Ascending aorta (tissue), 2 donors: ENCODE measurements around the gene DHRS3. TPM values are rescaled to one million over a fixed set of nuclear protein-coding genes. Genes with fewer than 3 reads are reported as not detected.

Source experiments
- DNase-seq, 2 donors: peaks; one replicate each; pipeline ENCODE4 v3.0.0-alpha.2; 2019; ENCODE audit warnings: low spot score in 2 of 2
- H3K27ac ChIP-seq, 2 donors: fragments of 200-600 bp; sonication (generic); one replicate each; pipeline ENCODE4 v1.5.1; 2016 to 2017; ENCODE audit warnings: mild to moderate bottlenecking in 1 of 2
- H3K27me3 ChIP-seq: fragments of 200-600 bp; sonication (generic); one replicate; pipeline ENCODE4 v1.5.1; 2017
- H3K36me3 ChIP-seq, 2 donors: fragments of 200-600 bp; sonication (generic); one replicate each; pipeline ENCODE4 v1.5.1; 2016
- H3K4me1 ChIP-seq, 2 donors: fragments of 200-600 bp; sonication (generic); one replicate each; pipeline ENCODE4 v1.5.1; 2016 to 2017; ENCODE audit warnings: mild to moderate bottlenecking in 1 of 2
- H3K4me3 ChIP-seq, 2 donors: fragments of 200-600 bp; sonication (generic); one replicate each; pipeline ENCODE4 v1.5.1; 2016 to 2017; ENCODE audit warnings: mild to moderate bottlenecking in 1 of 2
- H3K9me3 ChIP-seq, 2 donors: fragments of 200-600 bp; sonication (generic); one replicate each; pipeline ENCODE4 v1.5.1; 2016
- CTCF ChIP-seq, 3 experiments: fragments of 200-600 bp in 2 of 3; fragments of 450-650 bp in 1 of 3; sonication (generic) in 2 of 3; IDR thresholded peaks; one replicate each; pipeline ENCODE4 v1.5.1; 2016 to 2019; ENCODE audit warnings: antibody characterized with exemption in 3 of 3, mild to moderate bottlenecking in 1 of 3, moderate library complexity in 1 of 3
- intact Hi-C: fragments of 100-400 bp; cut with DNase I; formaldehyde crosslinking; loops from one replicate; pipeline ENCODE4 v1.15.1; 2023
- total RNA-seq: library from RNA; depleted of rRNA; stranded (reverse); fragments of >200 nt; gene quantifications from one replicate; pipeline ENCODE4 v1.1.0, GENCODE V29; 2016

DHRS3 gene
- total RNA-seq, 1 donor from 2014 or later: 39.4 TPM

GRCh38 chr1:12562955-12563576 lies 54.9 kb downstream of the DHRS3 start:
- DNase-seq: no peak
- no peaks in the 10 kb centered on the region for H3K27me3 ChIP-seq
- H3K9me3 ChIP-seq: no peaks in the 10 kb centered on the region
- intact Hi-C loops: no loop called here
- H3K36me3 ChIP-seq: peaks cover 12 to 14% of the 10 kb centered on the region in 2 donors
- no peak overlapping the region for H3K27ac ChIP-seq
- peaks cover 7 to 15% of the 10 kb centered on the region in 2 donors for H3K4me1 ChIP-seq
- no peak for TF ChIP-seq CTCF (IDR thresholded peaks at IDR 0.05)
- H3K4me3 ChIP-seq: no peak overlapping the region

- Histone ChIP-seq H3K9me3 (no peaks in the 10 kb centered on the region), H3K4me1 (peaks cover 12 to 32% of the 10 kb centered on the region in 2 donors), H3K36me3 (peaks cover 0 to 2% of the 10 kb centered on the region in 2 donors), H3K4me3 (no peak overlapping the region), H3K27ac (no peak overlapping the region), H3K27me3 (no peaks in the 10 kb centered on the region)
- TF ChIP-seq CTCF (IDR thresholded peaks at IDR 0.05): no peak
- DNase-seq: no peak
- intact Hi-C loops: no loop called here
These were observed 56.9 kb downstream of the DHRS3 start for GRCh38 chr1:12561121-12561520.

DNA sequence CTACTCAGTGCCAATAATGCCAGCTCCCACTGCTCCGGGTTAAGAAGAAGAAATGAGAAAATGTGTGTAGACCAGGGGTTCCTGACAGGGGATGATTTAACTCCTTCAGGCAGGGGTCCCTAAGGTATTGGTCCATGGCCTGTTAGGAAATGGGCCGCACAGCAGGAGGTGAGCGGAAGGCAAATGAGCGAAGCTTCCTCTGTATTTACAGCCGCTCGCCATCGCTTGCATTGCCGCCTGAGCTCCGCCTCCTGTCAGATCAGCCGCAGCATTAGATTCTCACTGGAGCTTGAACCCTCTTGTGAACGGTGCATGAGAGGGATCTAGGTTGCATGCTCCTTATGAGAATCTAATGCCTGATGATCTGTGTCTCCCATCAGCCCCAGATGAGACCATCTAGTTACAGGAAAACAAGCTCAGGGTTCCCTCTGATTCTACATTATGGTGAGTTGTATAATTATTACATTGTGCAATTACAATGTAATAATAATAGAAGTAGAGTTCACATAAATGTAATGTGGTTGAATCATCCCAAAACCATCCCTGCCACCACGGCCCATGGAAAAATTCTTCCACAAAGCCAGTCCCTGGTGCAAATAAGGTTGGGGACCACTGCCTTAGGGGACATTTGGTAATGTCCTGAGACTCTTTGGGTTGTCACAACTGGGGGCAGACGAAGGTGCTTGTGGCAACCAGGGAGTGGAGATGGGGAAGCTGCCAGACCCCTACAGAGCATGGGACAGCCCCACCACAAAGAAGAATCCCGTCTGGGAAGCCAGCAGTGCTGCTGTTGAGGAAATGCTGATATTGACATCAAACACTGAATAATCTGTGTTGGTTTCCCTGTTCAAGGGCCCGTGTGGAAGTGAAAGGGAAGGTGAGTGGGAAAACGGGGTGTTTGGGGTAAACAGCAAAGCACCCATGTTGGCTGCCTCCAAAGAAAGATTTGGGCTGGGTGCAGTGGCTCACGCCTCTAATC lies 60.8 kb downstream of the DHRS3 start:
- intact Hi-C loops: loop anchor here (2.0 kb wide), 1 partner anchor 40 kb away; no protein-coding TSS in a partner anchor
- no peaks in the 10 kb centered on the region for H3K27me3 ChIP-seq
- no peak for TF ChIP-seq CTCF (IDR thresholded peaks at IDR 0.05)
- H3K4me3 ChIP-seq: no peak overlapping the region
- H3K4me1 ChIP-seq: peaks cover 16 to 46% of the 10 kb centered on the region in 2 donors
- no peaks in the 10 kb centered on the region for H3K9me3 ChIP-seq
- no peaks in the 10 kb centered on the region for H3K36me3 ChIP-seq
- DNase-seq: no peak
- H3K27ac ChIP-seq: peak overlapping the region; percentile 85 to 91

GRCh38 chr1:12556368-12556930 lies 61.6 kb downstream of the DHRS3 start:
- H3K4me1 ChIP-seq: peaks cover 16 to 46% of the 10 kb centered on the region in 2 donors

More at GRCh38 chr1:12556368-12556930, 61.6 kb downstream of the DHRS3 start:
- TF ChIP-seq CTCF (IDR thresholded peaks at IDR 0.05): no peak
- Histone ChIP-seq H3K27me3 (no peaks in the 10 kb centered on the region), H3K36me3 (no peaks in the 10 kb centered on the region), H3K27ac (peak overlapping the region; percentile 85 to 91), H3K9me3 (no peaks in the 10 kb centered on the region), H3K4me3 (no peak overlapping the region)
- intact Hi-C loops: loop anchor here (2.0 kb wide), 1 partner anchor 40 kb away; no protein-coding TSS in a partner anchor
- DNase-seq: peak in 1 of 2 donors; percentile 83
